AG04449 (cell line): ENCODE data around the gene SLC38A1.
"Not testable (repeated sequence)": the region's sequence is repeated elsewhere in the genome, so short reads cannot be mapped to it uniquely, and the experiment has no call there.

Source experiments
- CTCF ChIA-PET: fragments of 350-600 bp; formaldehyde crosslinking; extraction: SDS; loops from one replicate; lab custom pipeline; 2021; ENCODE audit warnings: antibody characterized with exemption; lab: Yijun Ruan, JAX
- POLR2A ChIA-PET: fragments of 400-600, 350-600 bp; formaldehyde crosslinking; extraction: SDS; loops from one replicate; lab custom pipeline; 2020; ENCODE audit warnings: antibody characterized with exemption, inconsistent platforms; lab: Yijun Ruan, JAX
- DNase-seq: peaks from one replicate; pipeline ENCODE4 v3.0.0-alpha.2; 2010; ENCODE audit warnings: low read depth, low spot score
- H3K4me3 ChIP-seq: 2 replicates; pipeline ENCODE4 v1.5.1; 2011; ENCODE audit warnings: low read depth, mild to moderate bottlenecking, control low read depth, low read length
- TF ChIP-seq, protein P1 (sequence below): IDR thresholded peaks from one replicate; pipeline ENCODE4 v1.5.1; 2011; ENCODE audit warnings: mild to moderate bottlenecking, moderate library complexity, low read length, control low read depth, inconsistent platforms; ENCODE audit not compliant: insufficient read depth; ENCODE audit errors: missing control alignments

The SLC38A1 gene

DNA sequence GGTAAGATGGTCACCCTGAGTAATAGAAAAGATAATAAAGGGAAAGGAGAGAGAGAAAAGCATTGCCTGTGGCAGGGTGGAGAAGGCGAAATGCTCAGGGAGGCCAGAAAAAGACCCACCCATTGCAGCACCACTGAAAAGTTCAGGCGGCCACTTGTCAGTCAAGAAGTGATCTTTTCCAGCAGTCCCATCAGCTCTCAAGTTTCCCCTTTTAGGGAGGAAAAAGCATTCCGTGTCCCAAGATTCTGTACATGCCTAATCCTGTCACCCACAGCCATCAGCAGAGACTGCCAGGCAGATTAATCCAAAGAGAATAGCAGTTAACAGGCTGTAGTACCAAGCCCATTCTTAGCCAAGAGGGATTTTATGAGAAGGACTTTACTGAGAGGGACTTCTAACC is 11.9 kb downstream of the SLC38A1 start:
- DNase-seq, result no peak
- ChIA-PET CTCF (interaction anchor here (1.7 kb wide), 1 partner anchor 131 kb away, joined by 4 read pairs; no protein-coding TSS in a partner anchor), POLR2A (no interaction called here)
- TF ChIP-seq, protein P1, sequence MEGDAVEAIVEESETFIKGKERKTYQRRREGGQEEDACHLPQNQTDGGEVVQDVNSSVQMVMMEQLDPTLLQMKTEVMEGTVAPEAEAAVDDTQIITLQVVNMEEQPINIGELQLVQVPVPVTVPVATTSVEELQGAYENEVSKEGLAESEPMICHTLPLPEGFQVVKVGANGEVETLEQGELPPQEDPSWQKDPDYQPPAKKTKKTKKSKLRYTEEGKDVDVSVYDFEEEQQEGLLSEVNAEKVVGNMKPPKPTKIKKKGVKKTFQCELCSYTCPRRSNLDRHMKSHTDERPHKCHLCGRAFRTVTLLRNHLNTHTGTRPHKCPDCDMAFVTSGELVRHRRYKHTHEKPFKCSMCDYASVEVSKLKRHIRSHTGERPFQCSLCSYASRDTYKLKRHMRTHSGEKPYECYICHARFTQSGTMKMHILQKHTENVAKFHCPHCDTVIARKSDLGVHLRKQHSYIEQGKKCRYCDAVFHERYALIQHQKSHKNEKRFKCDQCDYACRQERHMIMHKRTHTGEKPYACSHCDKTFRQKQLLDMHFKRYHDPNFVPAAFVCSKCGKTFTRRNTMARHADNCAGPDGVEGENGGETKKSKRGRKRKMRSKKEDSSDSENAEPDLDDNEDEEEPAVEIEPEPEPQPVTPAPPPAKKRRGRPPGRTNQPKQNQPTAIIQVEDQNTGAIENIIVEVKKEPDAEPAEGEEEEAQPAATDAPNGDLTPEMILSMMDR, result no peak
- no peak overlapping the region for H3K4me3 ChIP-seq

DNA sequence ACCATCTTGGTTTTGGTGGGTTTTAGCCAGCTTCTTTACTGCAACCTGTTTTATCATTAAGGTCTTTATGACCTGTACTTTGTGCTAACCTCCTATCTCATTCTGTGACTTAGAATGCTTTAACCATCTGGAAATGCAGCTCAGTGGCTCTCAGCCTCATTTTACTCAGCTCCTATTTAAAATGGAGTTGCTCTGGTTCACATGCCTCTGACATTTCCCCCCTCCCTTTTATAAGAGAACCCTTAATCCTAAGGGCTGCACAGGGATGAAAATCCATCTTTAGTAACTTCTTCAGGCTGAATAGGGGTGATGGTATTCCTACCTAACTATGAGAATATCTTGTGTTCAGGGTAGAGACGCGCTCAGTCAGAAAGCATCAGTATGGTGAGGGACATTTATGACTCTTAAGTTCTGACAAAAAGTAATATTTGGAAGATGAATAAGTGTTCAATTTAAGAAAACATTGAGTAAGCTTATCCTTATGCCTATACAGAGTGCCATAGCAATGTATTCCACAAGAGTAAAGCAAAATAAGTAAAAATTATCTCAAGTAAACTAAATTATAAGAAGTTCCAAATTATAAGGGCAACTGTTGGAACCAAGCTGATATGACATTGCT is 15.2 kb downstream of the SLC38A1 start:
- TF ChIP-seq, protein P1, result no peak
- POLR2A ChIA-PET, result no interaction called here
- no peak for DNase-seq
- CTCF ChIA-PET, result no interaction called here
- H3K4me3 ChIP-seq, result no peak overlapping the region

DNA sequence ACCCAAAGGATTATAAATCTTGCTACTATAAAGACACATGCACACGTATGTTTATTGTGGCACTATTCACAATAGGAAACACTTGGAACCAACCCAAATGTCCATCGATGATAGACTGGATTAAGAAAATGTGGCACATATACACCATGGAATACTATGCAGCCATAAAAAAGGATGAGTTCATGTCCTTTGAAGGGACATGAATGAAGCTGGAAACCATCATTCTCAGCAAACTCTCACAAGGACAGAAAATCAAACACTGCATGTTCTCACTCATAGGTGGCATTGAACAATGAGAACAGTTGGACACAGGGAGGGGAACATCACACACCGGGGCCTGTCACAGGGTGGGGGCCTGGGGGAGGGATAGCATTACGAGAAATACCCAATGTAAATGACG is 16.8 kb downstream of the SLC38A1 start:
- DNase-seq, POLR2A ChIA-PET, H3K4me3 ChIP-seq, CTCF ChIA-PET: not testable (repeated sequence)

DNA sequence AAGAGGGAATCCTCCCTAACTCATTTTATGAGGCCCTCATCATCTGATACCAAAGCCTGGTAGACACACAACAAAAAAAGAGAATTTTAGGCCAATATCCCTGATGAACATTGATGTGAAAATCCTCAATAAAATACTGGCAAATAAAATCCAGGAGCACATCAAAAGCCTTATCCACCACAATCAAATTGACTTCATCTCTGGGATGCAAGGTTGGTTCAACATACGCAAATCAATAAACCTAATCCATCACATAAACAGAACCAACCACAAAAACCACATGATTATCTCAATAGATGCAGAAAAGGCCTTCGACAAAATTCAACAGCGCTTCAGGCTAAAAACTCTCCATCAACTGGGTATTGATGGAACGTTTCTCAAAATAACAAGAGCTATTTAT is 18.9 kb downstream of the SLC38A1 start:
- DNase-seq, H3K4me3 ChIP-seq, POLR2A ChIA-PET, CTCF ChIA-PET: not testable (repeated sequence)

DNA sequence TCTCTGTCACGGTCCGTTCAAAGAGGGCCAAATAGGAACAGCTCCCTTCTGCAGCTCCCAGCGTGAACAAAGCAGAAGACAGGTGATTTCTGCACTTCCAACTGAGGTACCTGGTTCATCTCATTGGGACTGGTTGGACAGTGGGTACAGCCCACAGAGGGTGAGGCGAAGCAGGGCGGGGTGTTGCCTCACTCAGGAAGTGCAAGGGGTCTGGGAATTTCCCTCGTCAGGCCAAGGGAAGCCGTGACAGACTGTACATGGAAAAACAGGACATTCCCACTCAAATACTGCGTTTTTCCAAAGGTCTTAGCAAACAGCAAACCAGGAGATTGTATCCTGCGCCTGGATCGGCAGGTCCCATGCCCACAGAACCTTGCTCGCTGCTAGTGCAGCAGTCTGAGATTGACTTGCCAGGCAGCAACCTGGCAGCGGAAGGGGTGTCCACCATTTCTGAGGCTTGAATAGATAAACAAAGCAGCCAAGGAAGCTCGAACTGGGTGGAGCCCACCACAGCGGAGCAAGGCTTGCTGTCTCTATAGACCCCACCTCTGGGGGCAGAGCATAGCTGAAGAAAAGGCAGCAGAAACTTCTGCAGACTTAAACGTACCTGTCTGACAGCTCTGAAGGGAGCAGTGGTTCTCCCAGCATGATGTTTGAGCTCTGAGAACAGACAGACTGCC is 22.7 kb downstream of the SLC38A1 start:
- TF ChIP-seq, protein P1, result no peak
- POLR2A ChIA-PET, result no interaction called here
- DNase-seq, result no peak
- H3K4me3 ChIP-seq, result no peak overlapping the region
- CTCF ChIA-PET, result no interaction called here

DNA sequence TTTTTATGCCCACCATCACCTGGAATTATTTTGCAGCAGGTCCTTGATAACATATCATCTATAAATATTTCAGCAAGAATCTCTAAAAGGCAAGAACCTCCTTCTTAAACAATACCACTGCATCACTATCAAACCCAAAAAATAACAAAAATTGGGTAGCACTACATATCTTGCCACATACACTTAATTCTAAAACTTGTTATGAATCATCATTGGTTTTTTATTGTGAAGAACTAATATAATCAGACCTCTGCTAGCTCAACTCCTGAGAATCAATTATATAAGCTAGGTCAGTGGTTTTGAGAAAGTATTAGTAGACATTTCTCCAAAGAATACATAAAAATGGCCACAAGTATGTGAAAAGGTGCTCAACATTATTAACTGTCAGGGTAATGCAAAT is 23.8 kb downstream of the SLC38A1 start:
- DNase-seq, result no peak
- ChIA-PET CTCF (no interaction called here), POLR2A (no interaction called here)
- H3K4me3 ChIP-seq, result no peak overlapping the region
- TF ChIP-seq, protein P1, result no peak

DNA sequence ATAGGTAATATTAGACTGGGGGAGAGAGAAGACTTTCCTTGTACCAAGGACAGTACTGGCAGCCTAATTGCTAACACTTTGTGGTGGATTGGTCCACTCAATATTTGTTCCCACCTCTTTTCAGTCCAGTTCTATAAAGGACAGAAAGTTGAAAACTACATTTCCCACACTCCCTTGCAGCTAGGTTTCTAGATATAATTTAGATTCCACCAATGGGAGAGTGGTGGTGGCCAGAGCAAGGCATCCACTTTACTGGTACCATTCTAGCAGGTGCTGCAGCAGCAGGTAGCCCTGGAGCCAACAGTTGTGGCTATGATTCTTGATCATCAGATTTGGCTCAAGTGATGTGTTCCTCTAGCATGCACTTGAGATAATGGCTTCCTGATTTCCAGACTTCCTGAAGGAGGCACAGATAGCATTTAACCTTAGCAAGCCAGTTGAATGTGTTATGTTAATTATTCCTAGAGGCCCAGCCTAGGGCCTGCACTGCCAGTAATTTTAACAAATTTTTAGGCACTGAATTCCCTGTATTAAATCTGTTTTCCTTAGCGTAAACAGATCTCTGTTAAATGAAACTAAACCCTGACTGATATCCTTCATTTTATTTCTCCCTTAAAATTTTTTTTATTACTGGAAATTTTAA is 24.4 kb downstream of the SLC38A1 start:
- ChIA-PET POLR2A (no interaction called here), CTCF (no interaction called here)
- TF ChIP-seq, protein P1, result no peak
- no peak overlapping the region for H3K4me3 ChIP-seq
- DNase-seq, result no peak
